ENCODE results near the gene PRKN. TPM values are rescaled to one million over a fixed set of nuclear protein-coding genes. Genes with fewer than 3 reads are reported as not detected.

PRKN gene
- total RNA-seq, 1 experiment from 2014 or later = 0.46 TPM

GRCh38 chr6:162074641-162075275 is 652.8 kb downstream of the PRKN start:
- no TSS peak for BruUV-seq (replicated peaks)
- Histone ChIP-seq H3K4me3 (ENCODE audit: low read depth in 2 of 2, low read length in 2 of 2) (no peak overlapping the region), H3K9me3 (ENCODE audit: control insufficient read depth, insufficient read depth, low read depth, low read length) (no peaks in the 10 kb centered on the region), H3K36me3 (ENCODE audit: control insufficient read depth, insufficient read depth, low read length) (no peaks in the 10 kb centered on the region), H3K27ac (ENCODE audit: low read length) (no peak overlapping the region), H3K27me3 (ENCODE audit: control insufficient read depth, insufficient read depth, low read length) (no peaks in the 10 kb centered on the region), H3K4me1 (ENCODE audit: control insufficient read depth, insufficient read depth, low read length) (no peaks in the 10 kb centered on the region)
- in situ Hi-C loops (cut with HindIII; ENCODE audit: low pct_unique_long_range_greater_than_20kb, low sequenced_read_pairs) = no loop called here
- CTCF ChIA-PET = no interaction called here
- intact Hi-C loops (cut with micrococcal nuclease; ENCODE audit: unreplicated experiment) = no loop called here
- no peak for TF ChIP-seq SIN3A (IDR thresholded peaks at IDR 0.05; ENCODE audit: borderline replicate concordance, insufficient read depth, low read depth, low read length)
- no peak for TF ChIP-seq CTCF (IDR thresholded peaks at IDR 0.05)
- TF ChIP-seq REST (IDR thresholded peaks at IDR 0.05; ENCODE audit: insufficient read depth in 1 of 2, low read depth in 2 of 2, low read length in 1 of 2) = no peak
- POLR2A ChIA-PET = no interaction called here
- DNase-seq (ENCODE audit: low read depth, low spot score) (no peak), ATAC-seq (no peak)

GRCh38 chr6:162070639-162071038 is 656.9 kb downstream of the PRKN start:
- ATAC-seq (no peak), DNase-seq (ENCODE audit: low read depth, low spot score) (no peak)
- ChIA-PET CTCF (no interaction called here), POLR2A (no interaction called here)
- no peak overlapping the region for H3K4me3 ChIP-seq (ENCODE audit: low read depth in 2 of 2, low read length in 2 of 2)
- no TSS peak for BruUV-seq (replicated peaks)
- H3K36me3 ChIP-seq (ENCODE audit: control insufficient read depth, insufficient read depth, low read length) = no peaks in the 10 kb centered on the region
- in situ Hi-C loops (cut with HindIII; ENCODE audit: low pct_unique_long_range_greater_than_20kb, low sequenced_read_pairs) = no loop called here
- no peaks in the 10 kb centered on the region for H3K4me1 ChIP-seq (ENCODE audit: control insufficient read depth, insufficient read depth, low read length)
- H3K27ac ChIP-seq (ENCODE audit: low read length) = no peak overlapping the region
- intact Hi-C loops (cut with micrococcal nuclease; ENCODE audit: unreplicated experiment) = no loop called here
- H3K9me3 ChIP-seq (ENCODE audit: control insufficient read depth, insufficient read depth, low read depth, low read length) = no peaks in the 10 kb centered on the region
- no peak for TF ChIP-seq CTCF (IDR thresholded peaks at IDR 0.05)
- TF ChIP-seq SIN3A (IDR thresholded peaks at IDR 0.05; ENCODE audit: borderline replicate concordance, insufficient read depth, low read depth, low read length) = no peak
- TF ChIP-seq TCF7L2 (IDR thresholded peaks at IDR 0.05; ENCODE audit: low read depth, low read length) = no peak
- TF ChIP-seq REST (IDR thresholded peaks at IDR 0.05; ENCODE audit: insufficient read depth in 1 of 2, low read depth in 2 of 2, low read length in 1 of 2) = no peak
- TF ChIP-seq POLR2AphosphoS5 (IDR thresholded peaks at IDR 0.05; ENCODE audit: low read depth, low read length) = no peak
- H3K27me3 ChIP-seq (ENCODE audit: control insufficient read depth, insufficient read depth, low read length) = no peaks in the 10 kb centered on the region
